Muscle of back (tissue), 13 donors: ENCODE data around the gene OR1B1. TPM values are rescaled to one million over a fixed set of nuclear protein-coding genes. Genes with fewer than 3 reads are reported as not detected.
"Not testable (repeated sequence)": the region's sequence is repeated elsewhere in the genome, so short reads cannot be mapped to it uniquely, and the experiment has no call there.

Experiments
- DNase-seq, 3 donors: peaks; one replicate each; pipeline versions ENCODE4 v3.0.0 to v3.0.0-alpha.2; 2013
- long read RNA-seq, 9 donors: transcript quantifications; one replicate each; lab custom pipeline, GENCODE V29; 2026
- polyA plus RNA-seq, 10 donors: library from polyadenylated mRNA; unstranded; fragments of 120-200 nt; gene quantifications; one replicate each; pipeline ENCODE4 v1.2.1, GENCODE V29; 2013; ENCODE audit not compliant: insufficient read length in 10 of 10

Gene OR1B1
- not detected for polyA plus RNA-seq
- long read RNA-seq, donor 1, result 0 reads
- long read RNA-seq, donor 2, result 0 reads
- long read RNA-seq, donor 3, partial matches to known transcripts, result 0 of 1 reads
- long read RNA-seq, donor 3, other reads (novel, unspliced or antisense), result 0 of 1 reads
- long read RNA-seq, donor 4, result 0 reads
- long read RNA-seq, donor 5, result 0 reads
- long read RNA-seq, donor 6, result 0 reads
- long read RNA-seq, donor 7, result 0 reads
- long read RNA-seq, donor 8, result 0 reads
- long read RNA-seq, donor 9, result 0 reads

GRCh38 chr9:122657527-122657926 lies at the start of gene OR1B1:
Gene OR1B1, minus strand, starts transcription at chr9:122657627.
- no peak for DNase-seq

DNA sequence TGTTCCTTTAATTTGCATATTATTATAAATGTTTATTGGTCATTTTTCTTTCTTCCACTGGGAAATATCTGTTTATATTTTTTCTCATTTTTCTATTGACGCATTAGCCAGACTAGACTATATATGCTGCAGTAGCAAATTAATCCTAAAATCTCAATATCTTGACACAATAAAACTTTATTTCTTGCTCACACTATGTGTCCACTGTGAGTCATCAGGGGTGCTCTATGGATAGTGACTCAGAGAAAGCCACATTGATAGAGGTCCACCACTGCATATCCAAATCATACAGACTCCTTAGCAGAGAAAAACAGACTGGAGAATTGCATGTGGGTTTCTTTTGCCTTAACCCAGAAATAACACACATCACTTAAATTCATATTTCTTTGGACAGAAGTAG lies 38.3 kb upstream of the OR1B1 start:
- DNase-seq, result no peak

DNA sequence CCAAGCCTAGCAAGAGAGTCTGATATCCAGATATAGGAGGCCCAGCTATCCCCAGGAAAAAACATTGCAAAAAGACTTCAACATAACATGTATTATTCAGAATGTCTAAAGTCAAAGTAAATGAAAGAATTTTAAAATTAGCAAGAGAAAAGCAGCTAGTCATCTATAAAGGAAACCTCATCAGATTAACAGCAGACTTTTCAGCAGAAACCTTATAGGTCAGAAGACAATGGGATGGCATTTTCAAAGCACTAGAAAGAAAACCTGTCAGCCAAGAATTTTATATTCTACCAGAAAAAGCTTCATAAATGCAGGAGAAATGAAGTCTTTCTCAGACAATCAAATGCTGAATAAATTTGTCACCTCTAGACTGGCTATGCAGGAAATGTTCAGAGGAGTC lies 27.4 kb upstream of the OR1B1 start:
- no peak for DNase-seq

GRCh38 chr9:122672481-122672880 lies 15.1 kb upstream of the OR1B1 start:
- DNase-seq, result no peak

DNA sequence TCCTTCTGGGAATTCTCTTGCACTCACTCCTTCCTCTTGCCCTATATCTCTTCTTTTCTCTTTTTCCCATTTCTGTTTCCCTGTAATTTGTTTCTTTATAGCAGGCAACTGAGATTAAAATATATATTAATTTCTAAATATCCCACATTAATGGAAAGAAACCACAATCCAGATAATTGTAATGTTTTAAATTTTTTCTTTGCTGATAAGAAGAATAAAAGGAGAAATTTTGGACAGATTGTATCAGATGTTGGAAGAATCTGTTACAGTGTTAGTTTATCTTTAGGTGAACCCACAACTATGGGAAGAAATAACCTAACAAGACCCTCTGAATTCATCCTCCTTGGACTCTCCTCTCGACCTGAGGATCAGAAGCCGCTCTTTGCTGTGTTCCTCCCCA lies 4.0 kb upstream of the OR1B1 start, which contains the start of gene OR1L1:
Gene OR1L1, plus strand, starts transcription at position 301 of the 400 bp plus-strand sequence. Its CDS starts 0 bp downstream, at position 301.
- DNase-seq, result no peak

DNA sequence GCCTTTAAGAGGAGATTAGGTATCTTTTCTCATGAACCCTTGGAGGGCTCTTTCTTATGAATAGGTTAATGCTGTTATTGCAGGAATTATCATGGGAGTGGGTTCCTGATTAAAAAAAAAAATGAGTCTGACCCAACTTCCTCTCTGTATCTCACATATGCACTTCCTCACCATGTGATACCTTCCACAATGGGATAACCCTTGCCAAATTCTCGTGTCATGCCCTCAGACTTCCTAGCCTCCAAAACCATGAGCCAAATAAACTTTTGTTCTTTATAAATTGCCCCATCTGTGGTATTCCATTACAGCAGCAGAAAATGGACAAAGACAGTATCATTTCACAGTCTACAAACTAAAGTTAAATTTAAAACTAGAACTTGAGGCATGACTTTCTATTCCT lies 1.0 kb downstream of the OR1B1 start:
- peak in 1 of 3 donors; percentile 3 for DNase-seq

DNA sequence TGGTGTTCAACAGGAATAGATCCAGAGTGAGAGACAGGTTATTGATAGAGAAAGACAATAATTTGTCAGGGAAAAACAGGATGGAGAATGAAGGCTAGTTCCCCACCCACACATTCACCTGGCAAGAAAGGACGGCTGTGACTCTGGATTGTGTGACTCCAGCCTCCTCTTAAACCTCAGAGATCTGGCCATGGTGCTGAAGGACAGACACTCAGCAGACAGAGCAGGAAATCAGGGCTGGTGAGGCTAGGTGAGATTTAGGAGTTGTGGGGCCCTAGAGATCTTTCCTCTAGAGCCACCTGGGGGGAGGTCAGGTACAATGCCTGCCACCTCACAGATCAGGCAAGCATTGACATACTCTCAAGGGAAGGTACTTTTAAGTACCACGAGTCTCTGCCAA lies 15.2 kb downstream of the OR1B1 start:
- no peak for DNase-seq

DNA sequence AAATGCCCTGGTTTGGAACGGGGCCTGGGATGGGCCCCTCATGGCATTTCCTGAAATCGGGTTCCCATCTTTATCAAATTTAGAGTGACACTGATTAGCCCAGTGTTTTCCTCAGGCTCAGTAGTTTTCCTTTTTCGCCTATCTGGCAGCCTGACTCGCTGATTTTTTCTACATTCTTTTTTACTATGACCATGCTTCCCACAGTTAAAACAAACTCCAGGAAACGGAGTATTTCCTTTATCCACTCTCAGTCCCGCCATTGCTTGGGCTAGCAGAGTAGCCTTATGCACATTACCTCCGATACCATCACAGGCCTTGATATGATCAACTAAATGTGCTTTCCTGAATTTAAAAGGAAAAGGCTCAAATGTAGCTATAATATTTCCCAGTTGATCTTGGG lies 37.4 kb downstream of the OR1B1 start:
- DNase-seq, result no peak

DNA sequence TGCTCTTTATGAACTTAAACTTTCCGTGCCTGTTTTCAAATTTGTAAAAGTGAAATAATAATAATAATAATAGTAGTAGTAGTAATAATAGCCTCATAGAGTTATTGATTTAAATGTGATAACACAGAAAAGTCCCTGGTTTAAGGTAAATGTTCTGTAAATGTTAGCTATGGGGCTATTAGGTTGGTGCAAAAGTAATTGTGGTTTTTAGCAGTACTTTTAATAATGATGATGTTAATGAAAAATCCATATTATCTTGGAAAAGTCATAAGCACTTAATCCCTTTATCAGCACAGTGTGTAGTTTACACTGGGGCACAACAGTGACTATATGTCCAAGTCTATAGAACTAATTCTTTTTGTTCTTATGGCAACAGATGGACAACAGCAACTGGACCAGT lies 43.1 kb downstream of the OR1B1 start, which contains the start of gene OR1Q1:
Gene OR1Q1, plus strand, starts transcription at position 377 of the 400 bp plus-strand sequence. Its CDS starts 0 bp downstream, at position 377.
- no peak for DNase-seq

DNA sequence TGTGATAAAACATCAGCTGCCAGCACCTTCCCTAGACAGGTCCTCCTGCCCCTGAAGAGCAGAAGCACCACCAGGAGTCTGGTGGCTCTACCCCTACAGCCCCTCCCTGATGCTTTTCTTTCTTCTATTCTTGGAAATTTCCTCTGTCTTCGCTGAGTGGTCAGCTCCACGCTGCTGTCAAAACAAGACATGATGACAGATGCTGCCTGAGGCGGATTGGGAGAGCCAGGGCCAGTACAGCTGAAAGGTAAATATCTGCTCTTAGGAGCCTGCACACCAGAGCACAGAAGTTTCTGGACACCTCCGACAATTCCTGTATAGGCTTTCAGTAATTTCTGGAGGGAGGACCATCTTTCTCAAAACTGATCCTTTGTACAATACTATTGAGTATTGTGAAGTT lies 47.6 kb downstream of the OR1B1 start:
- no peak for DNase-seq

DNA sequence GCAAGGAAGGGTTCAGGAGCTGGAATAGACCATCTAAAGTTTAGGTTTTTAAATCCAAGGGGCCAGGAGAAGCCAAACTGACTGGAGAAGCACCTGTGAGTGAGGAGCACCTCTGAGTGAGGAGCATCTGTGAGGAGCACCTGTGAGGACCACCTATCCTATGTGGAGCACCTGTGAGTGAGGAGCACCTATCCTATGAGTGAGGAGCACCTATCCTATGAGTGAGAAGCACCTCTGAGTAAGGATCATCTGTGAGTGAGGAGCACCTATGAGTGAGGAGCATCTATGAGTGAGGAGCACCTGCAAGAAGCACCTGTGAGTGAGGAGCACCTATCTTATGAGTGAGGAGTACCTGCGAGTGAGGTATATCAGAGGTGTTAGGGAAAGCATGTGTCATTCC lies 50.8 kb downstream of the OR1B1 start:
- DNase-seq, result no peak

DNA sequence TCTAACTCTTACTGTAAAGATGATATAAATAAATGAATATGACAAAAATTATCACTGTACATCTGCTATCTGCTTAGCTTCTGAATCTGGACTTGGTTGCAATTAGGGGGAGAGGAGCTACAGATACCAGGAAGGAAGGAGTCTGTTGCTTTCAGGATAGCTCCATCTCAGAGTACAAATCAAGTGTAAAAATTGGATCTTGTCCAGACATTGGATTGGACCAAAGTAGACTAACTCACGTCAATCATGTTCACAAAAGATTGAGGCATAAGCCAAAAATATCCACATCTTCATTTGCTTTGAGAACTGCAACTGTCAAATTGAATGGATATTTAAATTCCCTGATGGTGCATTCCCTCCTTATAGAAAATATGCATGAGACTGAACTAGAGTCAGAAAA lies 51.7 kb downstream of the OR1B1 start:
- no peak for DNase-seq

- not testable (repeated sequence) for DNase-seq
Measured at GRCh38 chr9:122583284-122583683, 74.1 kb downstream of the OR1B1 start, which contains the start of gene OR1L8. Gene OR1L8, minus strand, starts transcription at chr9:122583384. Its CDS starts 14,907 bp downstream, at chr9:122568477.

DNA sequence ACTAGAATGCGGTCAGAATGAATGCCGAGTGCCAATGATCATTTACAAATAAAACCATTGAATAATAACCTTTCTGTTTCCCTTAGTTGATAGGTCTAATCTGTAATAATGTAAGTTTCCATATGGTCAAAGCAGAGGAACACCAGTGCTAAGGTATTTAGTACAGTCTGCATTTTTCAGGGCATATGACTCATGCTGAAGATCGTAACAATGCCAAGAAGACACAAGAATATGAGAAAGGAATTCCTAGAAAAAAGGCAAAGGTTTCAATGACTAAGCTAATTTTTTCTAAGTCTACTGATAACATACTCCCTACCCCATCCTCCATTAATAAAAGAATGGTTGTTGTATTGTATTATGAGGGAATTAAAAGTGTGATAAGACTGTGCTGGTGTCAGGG lies 77.1 kb downstream of the OR1B1 start:
- no peak for DNase-seq

- no peak for DNase-seq
Measured at GRCh38 chr9:122579874-122580273, 77.6 kb downstream of the OR1B1 start.

Other genes starting within 250 kb of the OR1B1 start
- gene OR1J1, start 179.7 kb downstream of the OR1B1 start, polyA plus RNA-seq, result not detected
- gene OR1J2, start 146.8 kb downstream of the OR1B1 start, polyA plus RNA-seq, result not detected
- gene OR1J4, start 138.5 kb downstream of the OR1B1 start, polyA plus RNA-seq, result not detected
- gene OR1N1, start 130.3 kb downstream of the OR1B1 start, polyA plus RNA-seq, result not detected
- gene OR1N2, start 104.5 kb downstream of the OR1B1 start, polyA plus RNA-seq, result not detected
- gene OR1L8, start 74.2 kb downstream of the OR1B1 start, polyA plus RNA-seq, result under 1 TPM in 8 of 10 donors, not detected in 2; 0.08 to 0.23 (median 0.13) TPM
- gene OR1Q1, start 42.9 kb downstream of the OR1B1 start, polyA plus RNA-seq, result not detected
- gene OR1L1, start 4.1 kb upstream of the OR1B1 start, polyA plus RNA-seq, result not detected
- not detected for gene OR1L3, start 17.5 kb upstream of the OR1B1 start, polyA plus RNA-seq
- gene OR1L4, start 66.4 kb upstream of the OR1B1 start, polyA plus RNA-seq, result not detected
- gene OR1L6, start 84.7 kb upstream of the OR1B1 start, polyA plus RNA-seq, result not detected
- not detected for gene OR5C1, start 131.3 kb upstream of the OR1B1 start, polyA plus RNA-seq
- gene OR1K1, start 142.5 kb upstream of the OR1B1 start, polyA plus RNA-seq, result not detected
- 10 to 100 TPM; 17.0 to 25.3 (median 19.4) TPM for gene PDCL, start 171.0 kb upstream of the OR1B1 start, polyA plus RNA-seq
- gene RC3H2, start 247.7 kb upstream of the OR1B1 start, polyA plus RNA-seq, result 10 to 100 TPM; 24.2 to 34.4 (median 30.8) TPM